HFF-Myc (cell line): ENCODE measurements around the gene BCL6B.
A peak's percentile ranks its signal among the peaks of the same experiment; 100 is the strongest.

ENCODE experiments used
- DNase-seq: peaks from one replicate; pipeline ENCODE4 v3.0.0-alpha.2; 2011; ENCODE audit warnings: low read depth; ENCODE audit errors: extremely low read depth
- H3K4me3 ChIP-seq: replicated peaks from 2 replicates; pipeline ENCODE4 v1.5.1; 2011; ENCODE audit warnings: low read depth, mild to moderate bottlenecking, control low read depth, low read length
- TF ChIP-seq, protein P1 (sequence below): IDR thresholded peaks from 2 replicates; pipeline ENCODE4 v1.5.1; 2012; ENCODE audit warnings: mild to moderate bottlenecking, low read depth, low read length, control low read depth; ENCODE audit errors: missing control alignments

BCL6B gene

DNA sequence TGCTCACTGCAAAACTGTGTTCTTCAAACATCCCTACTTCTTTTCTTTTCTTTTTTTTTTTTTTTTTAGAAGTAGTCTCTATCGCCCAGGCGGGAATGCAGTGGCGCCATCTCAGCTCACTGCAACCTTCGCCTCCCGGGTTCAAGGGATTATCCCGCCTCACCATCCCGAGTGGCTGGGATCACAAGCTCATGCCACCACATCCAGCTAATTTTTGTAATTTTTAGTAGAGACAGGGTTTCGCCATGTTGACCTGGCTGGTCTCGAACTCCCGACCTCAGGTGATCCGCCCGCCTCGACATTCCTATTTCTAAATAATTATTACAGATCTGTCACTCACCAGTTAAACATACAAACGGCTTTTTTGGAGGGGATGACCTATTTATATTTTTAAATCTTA is 11.4 kb upstream of the BCL6B start:
- H3K4me3 ChIP-seq: peak overlapping the region; percentile 88
- no peak for DNase-seq
- TF ChIP-seq, protein P1, sequence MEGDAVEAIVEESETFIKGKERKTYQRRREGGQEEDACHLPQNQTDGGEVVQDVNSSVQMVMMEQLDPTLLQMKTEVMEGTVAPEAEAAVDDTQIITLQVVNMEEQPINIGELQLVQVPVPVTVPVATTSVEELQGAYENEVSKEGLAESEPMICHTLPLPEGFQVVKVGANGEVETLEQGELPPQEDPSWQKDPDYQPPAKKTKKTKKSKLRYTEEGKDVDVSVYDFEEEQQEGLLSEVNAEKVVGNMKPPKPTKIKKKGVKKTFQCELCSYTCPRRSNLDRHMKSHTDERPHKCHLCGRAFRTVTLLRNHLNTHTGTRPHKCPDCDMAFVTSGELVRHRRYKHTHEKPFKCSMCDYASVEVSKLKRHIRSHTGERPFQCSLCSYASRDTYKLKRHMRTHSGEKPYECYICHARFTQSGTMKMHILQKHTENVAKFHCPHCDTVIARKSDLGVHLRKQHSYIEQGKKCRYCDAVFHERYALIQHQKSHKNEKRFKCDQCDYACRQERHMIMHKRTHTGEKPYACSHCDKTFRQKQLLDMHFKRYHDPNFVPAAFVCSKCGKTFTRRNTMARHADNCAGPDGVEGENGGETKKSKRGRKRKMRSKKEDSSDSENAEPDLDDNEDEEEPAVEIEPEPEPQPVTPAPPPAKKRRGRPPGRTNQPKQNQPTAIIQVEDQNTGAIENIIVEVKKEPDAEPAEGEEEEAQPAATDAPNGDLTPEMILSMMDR: no peak

DNA sequence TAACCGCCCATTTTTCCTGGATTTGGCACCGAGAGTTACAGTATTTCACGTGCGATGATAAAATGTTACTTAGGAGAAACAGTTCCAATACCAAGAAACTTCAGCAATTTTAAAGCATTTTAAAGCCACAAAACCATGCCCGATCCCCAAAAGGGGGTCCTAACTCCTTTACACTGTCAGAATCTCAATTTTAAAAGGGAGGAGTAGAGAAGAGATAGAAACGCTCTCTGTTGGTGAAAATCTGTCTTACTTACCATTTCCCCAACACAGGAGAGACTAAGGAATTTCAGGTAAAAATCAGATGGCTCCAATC is 11.0 kb upstream of the BCL6B start:
- TF ChIP-seq, protein P1: no peak
- no peak for DNase-seq

DNA sequence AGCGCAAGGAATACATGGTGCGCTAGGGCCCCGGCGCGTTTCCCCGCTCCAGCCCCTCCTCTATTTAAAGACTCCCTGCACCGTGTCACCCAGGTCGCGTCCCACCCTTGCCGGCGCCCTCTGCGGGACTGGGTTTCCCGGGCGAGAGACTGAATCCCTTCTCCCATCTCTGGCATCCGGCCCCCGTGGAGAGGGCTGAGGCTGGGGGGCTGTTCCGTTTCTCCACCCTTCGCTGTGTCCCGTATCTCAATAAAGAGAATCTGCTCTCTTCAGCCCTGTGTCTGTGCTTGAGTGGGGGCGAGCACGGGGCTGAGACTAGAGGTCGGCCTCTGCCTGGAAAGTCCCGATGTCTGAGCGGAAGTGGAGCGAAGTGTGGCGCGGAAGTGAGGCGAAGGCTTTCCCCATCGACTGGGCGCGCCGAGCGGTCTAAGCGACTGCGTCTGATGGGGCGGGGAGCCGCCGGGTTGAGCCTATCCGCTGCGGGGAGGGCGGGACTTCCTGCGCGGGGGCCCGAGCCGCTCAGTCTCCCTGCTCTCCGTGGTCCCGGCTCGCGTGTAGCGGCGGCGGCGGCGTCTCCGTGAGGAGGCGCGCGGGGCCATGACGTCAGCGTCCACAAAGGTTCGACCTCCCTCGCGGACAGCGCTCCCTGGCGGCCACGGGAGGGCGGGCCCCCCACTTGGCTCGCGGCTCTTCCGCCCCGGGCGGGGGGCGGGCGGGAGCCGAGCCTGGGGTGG is 8.4 kb upstream of the BCL6B start:
- H3K4me3 ChIP-seq: peak overlapping the region; percentile 88
- DNase-seq: peak; percentile 71
- TF ChIP-seq, protein P1: peak; percentile 36

More for the DNA sequence above, 11.0 kb upstream of the BCL6B start:
- H3K4me3 ChIP-seq: peak overlapping the region; percentile 88

DNA sequence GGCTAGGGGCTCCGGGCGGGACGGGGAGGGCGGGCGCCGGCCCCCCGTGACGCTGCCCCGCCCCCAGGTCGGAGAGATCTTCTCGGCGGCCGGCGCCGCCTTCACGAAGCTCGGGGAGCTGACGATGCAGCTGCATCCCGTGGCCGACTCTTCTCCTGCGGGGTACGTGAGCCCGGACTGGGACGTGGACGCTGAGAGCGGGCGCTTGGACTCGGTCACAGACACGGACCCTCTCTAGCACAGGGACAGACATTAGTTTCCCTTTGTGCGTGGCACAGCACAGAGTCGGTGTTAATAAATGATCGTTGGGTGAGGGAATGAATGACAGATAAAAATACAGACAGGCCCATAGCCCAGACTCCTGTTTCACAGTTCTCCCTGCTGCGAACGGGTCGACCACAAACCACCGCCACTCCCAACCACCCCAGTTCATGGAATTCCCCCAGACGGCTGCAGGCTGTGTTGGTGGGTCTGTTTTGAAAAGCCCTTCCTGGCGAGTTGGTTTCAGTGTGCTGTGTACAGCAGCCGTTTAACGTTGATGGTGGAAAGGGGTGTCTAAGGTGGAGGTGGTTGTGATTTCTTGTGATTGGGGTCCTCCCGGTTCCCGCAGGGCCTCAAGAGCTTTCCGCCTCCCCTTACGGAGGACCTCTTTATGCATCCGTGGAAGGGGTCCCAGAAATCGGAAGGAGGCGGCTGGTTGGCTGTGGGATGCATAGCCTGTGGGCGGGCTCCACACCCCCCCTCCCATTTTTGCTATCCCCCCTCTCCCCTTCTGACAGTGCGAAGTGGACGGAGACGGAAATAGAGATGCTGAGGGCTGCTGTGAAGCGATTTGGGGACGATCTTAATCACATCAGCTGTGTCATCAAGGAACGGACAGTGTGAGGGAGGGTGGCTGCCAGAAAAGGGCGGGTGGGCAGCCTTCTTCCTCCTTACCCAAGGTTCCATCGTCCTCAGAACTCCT is 7.6 kb upstream of the BCL6B start:
- H3K4me3 ChIP-seq: peak overlapping the region; percentile 88
- no peak for DNase-seq
- TF ChIP-seq, protein P1: no peak

DNA sequence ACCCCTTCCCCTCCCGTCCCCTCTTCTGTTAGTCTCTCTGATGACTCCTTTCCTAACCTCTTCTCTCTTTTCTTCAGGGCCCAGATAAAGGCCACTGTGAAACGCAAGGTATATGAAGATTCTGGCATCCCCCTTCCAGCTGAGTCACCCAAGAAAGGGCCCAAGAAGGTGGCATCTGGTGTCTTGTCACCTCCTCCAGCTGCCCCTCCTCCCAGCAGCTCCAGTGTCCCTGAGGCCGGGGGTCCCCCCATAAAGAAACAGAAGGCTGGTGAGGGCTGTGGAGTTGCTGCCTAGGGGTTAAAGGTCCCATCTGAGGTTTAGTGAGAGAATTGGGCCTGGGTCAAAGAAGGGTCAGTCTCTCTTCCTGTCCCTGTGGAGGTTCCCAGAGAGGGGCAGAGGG is 6.4 kb upstream of the BCL6B start:
- H3K4me3 ChIP-seq: no peak overlapping the region
- TF ChIP-seq, protein P1: no peak
- DNase-seq: no peak

DNA sequence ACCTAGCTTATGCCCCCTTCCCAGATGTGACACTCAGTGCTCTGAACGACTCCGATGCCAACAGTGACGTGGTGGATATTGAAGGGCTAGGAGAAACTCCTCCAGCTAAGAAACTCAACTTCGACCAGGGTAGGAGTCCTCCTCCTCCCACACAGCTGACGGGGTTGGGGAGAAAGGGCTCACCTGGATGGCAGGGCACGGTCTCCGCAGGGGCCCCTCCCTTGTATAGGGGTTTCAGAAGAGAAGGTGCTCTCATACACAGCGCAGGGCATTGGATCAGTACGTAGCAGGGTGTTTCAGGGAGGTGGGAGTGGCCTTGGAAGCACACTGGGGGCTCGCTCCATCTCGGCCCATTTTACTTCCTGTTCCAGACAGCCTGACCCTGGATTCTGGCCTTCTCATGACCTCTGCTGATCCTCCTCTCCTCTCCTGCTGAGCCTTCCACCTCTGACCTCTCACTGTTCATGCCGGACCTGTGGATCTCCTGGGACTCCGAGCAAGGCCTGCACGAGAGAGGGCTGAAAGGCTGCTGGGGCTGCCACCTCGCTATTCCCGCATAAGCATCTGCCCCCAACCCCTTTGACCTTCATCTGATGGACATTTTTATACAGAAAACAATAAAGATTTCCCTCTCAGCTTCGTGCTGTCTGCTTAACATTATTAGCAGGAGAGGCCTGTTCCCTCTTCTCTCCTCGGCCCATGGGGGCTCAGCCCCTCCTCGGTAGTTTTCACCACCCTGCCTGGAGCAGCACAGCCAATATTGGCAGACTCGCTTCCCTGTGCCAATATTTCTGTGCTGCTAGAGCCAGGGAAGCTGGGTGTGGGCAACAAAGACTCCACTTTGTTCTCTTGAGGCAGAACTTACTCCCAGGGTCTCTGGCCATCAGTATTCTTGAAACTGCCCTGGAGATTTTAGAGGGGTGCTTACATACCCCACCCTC is 5.7 kb upstream of the BCL6B start:
- no peak for DNase-seq
- TF ChIP-seq, protein P1: no peak
- H3K4me3 ChIP-seq: no peak overlapping the region
